ENCODE measurements around the gene EP300. TPM values are rescaled to one million over a fixed set of nuclear protein-coding genes. Genes with fewer than 3 reads are reported as not detected.

EP300 gene
- total RNA-seq, 4 donors from 2014 or later, result 142 to 155 (median 149) TPM

GRCh38 chr22:41070665-41071331 lies 21.6 kb upstream of the EP300 start:
- H3K27ac ChIP-seq, result no peak overlapping the region
- no peaks in the 10 kb centered on the region for H3K9me3 ChIP-seq
- no peaks in the 10 kb centered on the region for H3K36me3 ChIP-seq
- H3K4me3 ChIP-seq, result no peak overlapping the region
- no peak for TF ChIP-seq CTCF (IDR thresholded peaks at IDR 0.05)
- no peak for TF ChIP-seq POLR2A (IDR thresholded peaks at IDR 0.05)
- H3K27me3 ChIP-seq, result no peaks in the 10 kb centered on the region
- no peak for DNase-seq
- H3K4me1 ChIP-seq, result peaks cover 0 to 4% (median 0%) of the 10 kb centered on the region in 4 donors

GRCh38 chr22:41074061-41074460 lies 18.3 kb upstream of the EP300 start:
- DNase-seq, result no peak
- no peak overlapping the region for H3K4me3 ChIP-seq
- no peak for TF ChIP-seq CTCF (IDR thresholded peaks at IDR 0.05)
- H3K27ac ChIP-seq, result no peak overlapping the region
- no peaks in the 10 kb centered on the region for H3K27me3 ChIP-seq
- peaks cover 0 to 4% (median 0%) of the 10 kb centered on the region in 4 donors for H3K4me1 ChIP-seq
- no peaks in the 10 kb centered on the region for H3K36me3 ChIP-seq
- no peaks in the 10 kb centered on the region for H3K9me3 ChIP-seq

- Histone ChIP-seq H3K27ac (no peak overlapping the region), H3K36me3 (no peaks in the 10 kb centered on the region), H3K4me3 (no peak overlapping the region), H3K9me3 (no peaks in the 10 kb centered on the region), H3K4me1 (peaks cover 0 to under 1% (median 0%) of the 10 kb centered on the region in 4 donors), H3K27me3 (no peaks in the 10 kb centered on the region)
- TF ChIP-seq POLR2A (IDR thresholded peaks at IDR 0.05) (no peak), CTCF (IDR thresholded peaks at IDR 0.05) (no peak)
- no peak for DNase-seq
These were observed 17.9 kb upstream of the EP300 start for GRCh38 chr22:41074466-41074865.

- TF ChIP-seq CTCF (IDR thresholded peaks at IDR 0.05), result no peak
- H3K4me3 ChIP-seq, result no peak overlapping the region
- no peaks in the 10 kb centered on the region for H3K36me3 ChIP-seq
- no peaks in the 10 kb centered on the region for H3K4me1 ChIP-seq
- H3K27ac ChIP-seq, result no peak overlapping the region
- no peak for DNase-seq
- H3K9me3 ChIP-seq, result no peaks in the 10 kb centered on the region
- no peaks in the 10 kb centered on the region for H3K27me3 ChIP-seq
These were observed 17.3 kb upstream of the EP300 start for GRCh38 chr22:41074941-41075710.

GRCh38 chr22:41075946-41076345 lies 16.4 kb upstream of the EP300 start:
- Histone ChIP-seq H3K4me3 (no peak overlapping the region), H3K4me1 (no peaks in the 10 kb centered on the region), H3K36me3 (no peaks in the 10 kb centered on the region), H3K27me3 (no peaks in the 10 kb centered on the region), H3K27ac (no peak overlapping the region), H3K9me3 (no peaks in the 10 kb centered on the region)
- TF ChIP-seq POLR2A (IDR thresholded peaks at IDR 0.05), result no peak
- TF ChIP-seq CTCF (IDR thresholded peaks at IDR 0.05), result no peak
- no peak for DNase-seq
